ENCODE data around the gene PLCD3.

The PLCD3 gene

DNA sequence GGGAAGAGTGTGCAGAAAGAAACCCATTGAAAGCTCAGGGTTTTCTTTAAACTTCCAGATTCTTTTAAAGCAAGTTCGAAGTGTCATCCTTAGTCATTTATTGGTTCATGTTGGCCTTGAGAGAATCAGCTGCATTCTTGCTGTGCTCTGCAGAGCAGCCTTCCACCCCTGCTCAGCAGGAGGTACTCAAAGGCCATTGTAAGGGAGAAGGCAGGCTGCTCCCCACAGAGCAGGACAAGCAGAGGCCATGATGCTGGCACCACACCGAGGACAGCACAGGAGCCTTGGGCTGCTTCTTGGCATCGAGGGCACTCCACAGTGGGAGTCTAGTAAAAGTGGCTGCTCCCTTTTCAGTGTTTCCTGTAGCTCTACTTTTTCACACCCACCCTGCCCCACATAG is 41.6 kb downstream of the PLCD3 start:
- Histone ChIP-seq H3K4me3 (ENCODE audit: low read length) (no peak overlapping the region), H3K27ac (ENCODE audit: low read length) (no peak overlapping the region), H3K9me3 (replicated peaks; ENCODE audit: insufficient read depth, low read length) (no peaks in the 10 kb centered on the region), H3K4me2 (ENCODE audit: low read depth, low read length) (no peak overlapping the region), H3K9me2 (replicated peaks; ENCODE audit: insufficient read depth, low read length) (no peaks in the 10 kb centered on the region), H3F3A (ENCODE audit: insufficient read depth, low read length) (no peaks in the 10 kb centered on the region), H3K36me3 (replicated peaks; ENCODE audit: insufficient read depth, low read length) (peaks cover 9% of the 10 kb centered on the region), H2AFZ (ENCODE audit: low read length) (no peak overlapping the region), H3K27me3 (replicated peaks; ENCODE audit: insufficient read depth, low read length) (no peaks in the 10 kb centered on the region), H4K20me1 (ENCODE audit: insufficient read depth, low read length) (no peaks in the 10 kb centered on the region), H3K9ac (ENCODE audit: low read length) (no peak overlapping the region), H3K79me2 (ENCODE audit: low read length) (0 out of 2 replicates have a peak, but pooled peaks cover 4% of the 10 kb centered on the region), H3K4me1 (ENCODE audit: low read length) (no peaks in the 10 kb centered on the region)
- DNase-seq = no peak
- TF ChIP-seq, protein P1, sequence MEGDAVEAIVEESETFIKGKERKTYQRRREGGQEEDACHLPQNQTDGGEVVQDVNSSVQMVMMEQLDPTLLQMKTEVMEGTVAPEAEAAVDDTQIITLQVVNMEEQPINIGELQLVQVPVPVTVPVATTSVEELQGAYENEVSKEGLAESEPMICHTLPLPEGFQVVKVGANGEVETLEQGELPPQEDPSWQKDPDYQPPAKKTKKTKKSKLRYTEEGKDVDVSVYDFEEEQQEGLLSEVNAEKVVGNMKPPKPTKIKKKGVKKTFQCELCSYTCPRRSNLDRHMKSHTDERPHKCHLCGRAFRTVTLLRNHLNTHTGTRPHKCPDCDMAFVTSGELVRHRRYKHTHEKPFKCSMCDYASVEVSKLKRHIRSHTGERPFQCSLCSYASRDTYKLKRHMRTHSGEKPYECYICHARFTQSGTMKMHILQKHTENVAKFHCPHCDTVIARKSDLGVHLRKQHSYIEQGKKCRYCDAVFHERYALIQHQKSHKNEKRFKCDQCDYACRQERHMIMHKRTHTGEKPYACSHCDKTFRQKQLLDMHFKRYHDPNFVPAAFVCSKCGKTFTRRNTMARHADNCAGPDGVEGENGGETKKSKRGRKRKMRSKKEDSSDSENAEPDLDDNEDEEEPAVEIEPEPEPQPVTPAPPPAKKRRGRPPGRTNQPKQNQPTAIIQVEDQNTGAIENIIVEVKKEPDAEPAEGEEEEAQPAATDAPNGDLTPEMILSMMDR (IDR thresholded peaks at IDR 0.05; ENCODE audit: low read length) = no peak
- TF ChIP-seq EZH2phosphoT487 (IDR thresholded peaks at IDR 0.05; ENCODE audit: low read length) (no peak), EZH2 (optimal IDR thresholded peaks at IDR 0.05; ENCODE audit: low read depth, low read length) (no peak)

DNA sequence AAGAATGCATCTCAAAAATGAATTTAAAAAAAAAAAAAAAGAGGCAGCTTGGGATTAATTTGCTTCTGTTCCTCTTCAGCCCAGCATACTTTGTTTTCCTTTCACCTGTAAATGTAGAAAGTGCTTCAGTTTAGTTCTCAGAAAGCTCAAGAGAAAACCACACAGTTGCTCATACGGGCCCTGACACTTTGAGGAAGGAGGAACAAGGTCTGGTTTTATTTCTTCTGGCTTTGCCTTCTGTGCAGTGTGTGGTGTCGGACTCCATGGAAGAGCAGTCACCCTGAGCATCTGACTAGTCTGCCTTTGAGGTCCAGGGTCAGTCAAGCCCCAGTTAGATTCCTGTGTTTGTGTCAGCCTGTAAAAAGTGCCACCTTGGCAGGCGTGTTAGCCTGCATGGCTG is 43.6 kb downstream of the PLCD3 start:
- TF ChIP-seq EZH2phosphoT487 (IDR thresholded peaks at IDR 0.05; ENCODE audit: low read length) = no peak
- no peak for TF ChIP-seq EZH2 (optimal IDR thresholded peaks at IDR 0.05; ENCODE audit: low read depth, low read length)
- TF ChIP-seq, protein P1 (IDR thresholded peaks at IDR 0.05; ENCODE audit: low read length) = no peak
- no peaks in the 10 kb centered on the region for H3K4me1 ChIP-seq (ENCODE audit: low read length)
- H3K9me3 ChIP-seq (replicated peaks; ENCODE audit: insufficient read depth, low read length) = no peaks in the 10 kb centered on the region
- H3K4me3 ChIP-seq (ENCODE audit: low read length) = no peak overlapping the region
- H3K79me2 ChIP-seq (ENCODE audit: low read length) = 0 out of 2 replicates have a peak, but pooled peaks cover 4% of the 10 kb centered on the region
- peaks cover 13% of the 10 kb centered on the region for H3K36me3 ChIP-seq (replicated peaks; ENCODE audit: insufficient read depth, low read length)
- no peaks in the 10 kb centered on the region for H3F3A ChIP-seq (ENCODE audit: insufficient read depth, low read length)
- no peak for DNase-seq
- no peaks in the 10 kb centered on the region for H3K9me2 ChIP-seq (replicated peaks; ENCODE audit: insufficient read depth, low read length)
- H3K27ac ChIP-seq (ENCODE audit: low read length) = no peak overlapping the region
- H3K4me2 ChIP-seq (ENCODE audit: low read depth, low read length) = no peak overlapping the region
- H2AFZ ChIP-seq (ENCODE audit: low read length) = no peak overlapping the region
- H4K20me1 ChIP-seq (ENCODE audit: insufficient read depth, low read length) = no peaks in the 10 kb centered on the region
- no peaks in the 10 kb centered on the region for H3K27me3 ChIP-seq (replicated peaks; ENCODE audit: insufficient read depth, low read length)
- H3K9ac ChIP-seq (ENCODE audit: low read length) = no peak overlapping the region

DNA sequence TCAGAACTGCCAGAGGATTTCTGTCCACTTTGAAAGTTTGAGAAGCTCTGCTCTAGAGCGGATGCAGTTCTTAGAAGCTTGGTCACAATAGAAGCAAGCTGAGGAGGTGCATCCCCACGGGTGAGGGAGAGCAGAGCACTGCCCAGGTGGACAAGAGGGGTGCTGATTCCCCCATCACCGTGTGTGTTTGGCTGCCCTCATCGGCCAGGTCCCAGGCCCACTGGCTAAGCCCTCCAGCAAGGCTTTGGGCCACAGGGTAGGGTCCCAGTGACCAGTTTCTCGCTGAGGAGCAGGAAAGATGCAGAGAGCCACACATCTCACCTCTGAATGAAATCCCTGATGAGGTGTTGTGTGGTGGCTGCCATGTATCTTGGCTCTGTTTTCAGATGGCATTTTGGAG is 44.3 kb downstream of the PLCD3 start:
- Histone ChIP-seq H3K9me2 (replicated peaks; ENCODE audit: insufficient read depth, low read length) (no peaks in the 10 kb centered on the region), H3K9ac (ENCODE audit: low read length) (no peak overlapping the region), H3K36me3 (replicated peaks; ENCODE audit: insufficient read depth, low read length) (peaks cover 16% of the 10 kb centered on the region), H3F3A (ENCODE audit: insufficient read depth, low read length) (no peaks in the 10 kb centered on the region), H3K79me2 (ENCODE audit: low read length) (0 out of 2 replicates have a peak, but pooled peaks cover 4% of the 10 kb centered on the region), H3K4me2 (ENCODE audit: low read depth, low read length) (no peak overlapping the region), H3K27ac (ENCODE audit: low read length) (no peak overlapping the region), H3K4me1 (ENCODE audit: low read length) (no peaks in the 10 kb centered on the region), H3K27me3 (replicated peaks; ENCODE audit: insufficient read depth, low read length) (no peaks in the 10 kb centered on the region), H3K9me3 (replicated peaks; ENCODE audit: insufficient read depth, low read length) (no peaks in the 10 kb centered on the region), H2AFZ (ENCODE audit: low read length) (no peak overlapping the region), H4K20me1 (ENCODE audit: insufficient read depth, low read length) (no peaks in the 10 kb centered on the region), H3K4me3 (ENCODE audit: low read length) (no peak overlapping the region)
- TF ChIP-seq EZH2phosphoT487 (IDR thresholded peaks at IDR 0.05; ENCODE audit: low read length) = no peak
- TF ChIP-seq, protein P1 (IDR thresholded peaks at IDR 0.05; ENCODE audit: low read length) = no peak
- TF ChIP-seq EZH2 (optimal IDR thresholded peaks at IDR 0.05; ENCODE audit: low read depth, low read length) = no peak
- no peak for DNase-seq
